ENCODE measurements around the gene CPXM1.

CPXM1 gene

DNA sequence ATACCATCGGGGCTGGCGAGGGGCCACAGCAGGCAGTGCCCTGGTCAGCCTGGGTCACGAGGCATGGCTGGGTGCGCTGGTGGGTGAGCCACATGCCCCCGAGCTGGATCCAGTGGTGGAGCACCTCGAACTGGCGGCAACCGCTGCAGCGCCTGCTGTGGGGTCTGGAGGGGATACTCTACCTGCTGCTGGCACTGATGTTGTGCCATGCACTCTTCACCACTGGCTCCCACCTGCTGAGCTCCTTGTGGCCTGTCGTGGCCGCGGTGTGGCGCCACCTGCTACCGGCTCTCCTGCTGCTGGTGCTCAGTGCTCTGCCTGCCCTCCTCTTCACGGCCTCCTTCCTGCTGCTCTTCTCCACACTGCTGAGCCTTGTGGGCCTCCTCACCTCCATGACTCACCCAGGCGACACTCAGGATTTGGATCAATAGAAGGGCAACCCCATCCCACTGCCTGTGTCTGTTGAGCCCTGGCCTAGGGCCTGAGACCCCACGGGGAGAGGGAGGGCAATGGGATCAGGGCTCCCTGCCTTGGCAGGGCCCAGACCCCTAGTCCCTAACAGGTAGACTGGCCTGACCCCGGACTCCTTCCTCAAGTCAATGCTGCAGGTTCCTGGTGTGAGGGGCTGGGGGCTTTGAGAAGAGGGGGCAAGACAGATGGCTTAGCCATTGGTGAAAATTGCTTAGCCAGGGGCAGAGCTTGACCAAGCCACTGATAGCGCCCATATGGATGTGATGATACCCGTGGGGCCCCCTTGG lies 16.3 kb upstream of the CPXM1 start:
- TF ChIP-seq PPARA (CRISPR knock-in tag; IDR thresholded peaks at IDR 0.05; ENCODE audit: borderline replicate concordance) (no peak), BACH2 (CRISPR knock-in tag; IDR thresholded peaks at IDR 0.05; ENCODE audit: borderline replicate concordance) (no peak), TOX (CRISPR knock-in tag; IDR thresholded peaks at IDR 0.05; ENCODE audit: borderline replicate concordance) (no peak), ZNF8 (CRISPR knock-in tag; IDR thresholded peaks at IDR 0.05) (no peak), SNAI2 (CRISPR knock-in tag; IDR thresholded peaks at IDR 0.05) (no peak)
- TF ChIP-seq, protein P1, sequence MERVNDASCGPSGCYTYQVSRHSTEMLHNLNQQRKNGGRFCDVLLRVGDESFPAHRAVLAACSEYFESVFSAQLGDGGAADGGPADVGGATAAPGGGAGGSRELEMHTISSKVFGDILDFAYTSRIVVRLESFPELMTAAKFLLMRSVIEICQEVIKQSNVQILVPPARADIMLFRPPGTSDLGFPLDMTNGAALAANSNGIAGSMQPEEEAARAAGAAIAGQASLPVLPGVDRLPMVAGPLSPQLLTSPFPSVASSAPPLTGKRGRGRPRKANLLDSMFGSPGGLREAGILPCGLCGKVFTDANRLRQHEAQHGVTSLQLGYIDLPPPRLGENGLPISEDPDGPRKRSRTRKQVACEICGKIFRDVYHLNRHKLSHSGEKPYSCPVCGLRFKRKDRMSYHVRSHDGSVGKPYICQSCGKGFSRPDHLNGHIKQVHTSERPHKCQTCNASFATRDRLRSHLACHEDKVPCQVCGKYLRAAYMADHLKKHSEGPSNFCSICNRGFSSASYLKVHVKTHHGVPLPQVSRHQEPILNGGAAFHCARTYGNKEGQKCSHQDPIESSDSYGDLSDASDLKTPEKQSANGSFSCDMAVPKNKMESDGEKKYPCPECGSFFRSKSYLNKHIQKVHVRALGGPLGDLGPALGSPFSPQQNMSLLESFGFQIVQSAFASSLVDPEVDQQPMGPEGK (CRISPR knock-in tag; IDR thresholded peaks at IDR 0.05; ENCODE audit: borderline replicate concordance), result no peak
- ATAC-seq, result no peak

DNA sequence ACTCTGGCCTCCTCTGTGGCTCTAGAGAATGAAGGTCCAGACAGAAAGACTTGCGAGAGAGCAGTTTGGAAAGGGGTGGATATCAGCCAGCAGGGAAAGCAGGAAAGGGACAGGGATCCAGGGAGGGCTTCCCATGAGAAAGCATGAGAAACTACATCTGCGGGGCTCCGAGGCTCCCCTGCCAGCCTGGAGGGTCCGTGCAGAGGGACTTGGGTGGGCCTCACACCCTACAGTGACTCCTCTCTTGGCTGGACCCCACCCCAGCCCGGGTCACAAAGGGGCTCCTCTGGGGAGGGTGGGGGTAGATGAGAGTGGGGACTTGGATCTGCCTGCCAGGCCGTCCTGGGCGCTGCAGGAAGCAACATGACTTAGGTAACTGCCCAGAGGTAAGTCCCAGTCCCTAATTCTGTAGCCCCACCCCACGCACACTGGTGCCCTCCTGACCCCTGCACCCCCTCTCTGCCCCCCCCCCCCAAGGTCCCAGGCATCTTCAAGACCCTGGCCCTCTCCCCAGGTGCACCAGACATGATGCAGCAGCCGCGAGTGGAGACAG lies 15.7 kb upstream of the CPXM1 start, which contains the start of gene TMEM239:
Gene TMEM239 (plus strand): TSS at position 335 of the 553 bp plus-strand sequence. CDS start 191 bp downstream, at position 526.
- no peak for TF ChIP-seq TCF4 (CRISPR knock-in tag; IDR thresholded peaks at IDR 0.05; ENCODE audit: borderline replicate concordance)
- no peak for TF ChIP-seq CSDC2 (CRISPR knock-in tag; IDR thresholded peaks at IDR 0.05)
- TF ChIP-seq RARB (CRISPR knock-in tag; IDR thresholded peaks at IDR 0.05), result no peak
- no peak for TF ChIP-seq BACH2 (CRISPR knock-in tag; IDR thresholded peaks at IDR 0.05; ENCODE audit: borderline replicate concordance)
- TF ChIP-seq, protein P2, sequence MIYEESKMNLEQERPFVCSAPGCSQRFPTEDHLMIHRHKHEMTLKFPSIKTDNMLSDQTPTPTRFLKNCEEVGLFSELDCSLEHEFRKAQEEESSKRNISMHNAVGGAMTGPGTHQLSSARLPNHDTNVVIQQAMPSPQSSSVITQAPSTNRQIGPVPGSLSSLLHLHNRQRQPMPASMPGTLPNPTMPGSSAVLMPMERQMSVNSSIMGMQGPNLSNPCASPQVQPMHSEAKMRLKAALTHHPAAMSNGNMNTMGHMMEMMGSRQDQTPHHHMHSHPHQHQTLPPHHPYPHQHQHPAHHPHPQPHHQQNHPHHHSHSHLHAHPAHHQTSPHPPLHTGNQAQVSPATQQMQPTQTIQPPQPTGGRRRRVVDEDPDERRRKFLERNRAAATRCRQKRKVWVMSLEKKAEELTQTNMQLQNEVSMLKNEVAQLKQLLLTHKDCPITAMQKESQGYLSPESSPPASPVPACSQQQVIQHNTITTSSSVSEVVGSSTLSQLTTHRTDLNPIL (CRISPR knock-in tag; IDR thresholded peaks at IDR 0.05; ENCODE audit: low read depth), result no peak
- TF ChIP-seq ZNF8 (CRISPR knock-in tag; IDR thresholded peaks at IDR 0.05), result no peak
- TF ChIP-seq ARNTL (CRISPR knock-in tag; IDR thresholded peaks at IDR 0.05; ENCODE audit: borderline replicate concordance, low read depth), result no peak
- TF ChIP-seq, protein P3, sequence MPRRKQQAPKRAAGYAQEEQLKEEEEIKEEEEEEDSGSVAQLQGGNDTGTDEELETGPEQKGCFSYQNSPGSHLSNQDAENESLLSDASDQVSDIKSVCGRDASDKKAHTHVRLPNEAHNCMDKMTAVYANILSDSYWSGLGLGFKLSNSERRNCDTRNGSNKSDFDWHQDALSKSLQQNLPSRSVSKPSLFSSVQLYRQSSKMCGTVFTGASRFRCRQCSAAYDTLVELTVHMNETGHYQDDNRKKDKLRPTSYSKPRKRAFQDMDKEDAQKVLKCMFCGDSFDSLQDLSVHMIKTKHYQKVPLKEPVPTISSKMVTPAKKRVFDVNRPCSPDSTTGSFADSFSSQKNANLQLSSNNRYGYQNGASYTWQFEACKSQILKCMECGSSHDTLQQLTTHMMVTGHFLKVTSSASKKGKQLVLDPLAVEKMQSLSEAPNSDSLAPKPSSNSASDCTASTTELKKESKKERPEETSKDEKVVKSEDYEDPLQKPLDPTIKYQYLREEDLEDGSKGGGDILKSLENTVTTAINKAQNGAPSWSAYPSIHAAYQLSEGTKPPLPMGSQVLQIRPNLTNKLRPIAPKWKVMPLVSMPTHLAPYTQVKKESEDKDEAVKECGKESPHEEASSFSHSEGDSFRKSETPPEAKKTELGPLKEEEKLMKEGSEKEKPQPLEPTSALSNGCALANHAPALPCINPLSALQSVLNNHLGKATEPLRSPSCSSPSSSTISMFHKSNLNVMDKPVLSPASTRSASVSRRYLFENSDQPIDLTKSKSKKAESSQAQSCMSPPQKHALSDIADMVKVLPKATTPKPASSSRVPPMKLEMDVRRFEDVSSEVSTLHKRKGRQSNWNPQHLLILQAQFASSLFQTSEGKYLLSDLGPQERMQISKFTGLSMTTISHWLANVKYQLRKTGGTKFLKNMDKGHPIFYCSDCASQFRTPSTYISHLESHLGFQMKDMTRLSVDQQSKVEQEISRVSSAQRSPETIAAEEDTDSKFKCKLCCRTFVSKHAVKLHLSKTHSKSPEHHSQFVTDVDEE (CRISPR knock-in tag; IDR thresholded peaks at IDR 0.05), result no peak
- no peak for TF ChIP-seq OSR1 (CRISPR knock-in tag; IDR thresholded peaks at IDR 0.05)
- TF ChIP-seq ZFP30 (CRISPR knock-in tag; IDR thresholded peaks at IDR 0.05), result no peak
- TF ChIP-seq, protein P4, sequence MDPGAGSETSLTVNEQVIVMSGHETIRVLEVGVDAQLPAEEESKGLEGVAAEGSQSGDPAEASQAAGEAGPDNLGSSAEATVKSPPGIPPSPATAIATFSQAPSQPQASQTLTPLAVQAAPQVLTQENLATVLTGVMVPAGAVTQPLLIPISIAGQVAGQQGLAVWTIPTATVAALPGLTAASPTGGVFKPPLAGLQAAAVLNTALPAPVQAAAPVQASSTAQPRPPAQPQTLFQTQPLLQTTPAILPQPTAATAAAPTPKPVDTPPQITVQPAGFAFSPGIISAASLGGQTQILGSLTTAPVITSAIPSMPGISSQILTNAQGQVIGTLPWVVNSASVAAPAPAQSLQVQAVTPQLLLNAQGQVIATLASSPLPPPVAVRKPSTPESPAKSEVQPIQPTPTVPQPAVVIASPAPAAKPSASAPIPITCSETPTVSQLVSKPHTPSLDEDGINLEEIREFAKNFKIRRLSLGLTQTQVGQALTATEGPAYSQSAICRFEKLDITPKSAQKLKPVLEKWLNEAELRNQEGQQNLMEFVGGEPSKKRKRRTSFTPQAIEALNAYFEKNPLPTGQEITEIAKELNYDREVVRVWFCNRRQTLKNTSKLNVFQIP (CRISPR knock-in tag; IDR thresholded peaks at IDR 0.05; ENCODE audit: borderline replicate concordance, low read depth), result no peak
- TF ChIP-seq PPARA (CRISPR knock-in tag; IDR thresholded peaks at IDR 0.05; ENCODE audit: borderline replicate concordance), result no peak
- no peak for TF ChIP-seq TOX (CRISPR knock-in tag; IDR thresholded peaks at IDR 0.05; ENCODE audit: borderline replicate concordance)
- TF ChIP-seq, protein P5, sequence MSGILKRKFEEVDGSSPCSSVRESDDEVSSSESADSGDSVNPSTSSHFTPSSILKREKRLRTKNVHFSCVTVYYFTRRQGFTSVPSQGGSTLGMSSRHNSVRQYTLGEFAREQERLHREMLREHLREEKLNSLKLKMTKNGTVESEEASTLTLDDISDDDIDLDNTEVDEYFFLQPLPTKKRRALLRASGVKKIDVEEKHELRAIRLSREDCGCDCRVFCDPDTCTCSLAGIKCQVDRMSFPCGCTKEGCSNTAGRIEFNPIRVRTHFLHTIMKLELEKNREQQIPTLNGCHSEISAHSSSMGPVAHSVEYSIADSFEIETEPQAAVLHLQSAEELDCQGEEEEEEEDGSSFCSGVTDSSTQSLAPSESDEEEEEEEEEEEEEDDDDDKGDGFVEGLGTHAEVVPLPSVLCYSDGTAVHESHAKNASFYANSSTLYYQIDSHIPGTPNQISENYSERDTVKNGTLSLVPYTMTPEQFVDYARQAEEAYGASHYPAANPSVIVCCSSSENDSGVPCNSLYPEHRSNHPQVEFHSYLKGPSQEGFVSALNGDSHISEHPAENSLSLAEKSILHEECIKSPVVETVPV (CRISPR knock-in tag; IDR thresholded peaks at IDR 0.05), result no peak
- TF ChIP-seq ZNF70 (CRISPR knock-in tag; IDR thresholded peaks at IDR 0.05), result no peak
- TF ChIP-seq GLIS3 (CRISPR knock-in tag; IDR thresholded peaks at IDR 0.05), result no peak
- TF ChIP-seq SNAI2 (CRISPR knock-in tag; IDR thresholded peaks at IDR 0.05), result no peak
- no peak for TF ChIP-seq ESRRG (CRISPR knock-in tag; IDR thresholded peaks at IDR 0.05)
- no peak for TF ChIP-seq ISL1 (CRISPR knock-in tag; IDR thresholded peaks at IDR 0.05)
- ATAC-seq, result no peak

Measured in SK-N-SH treated with all-trans-retinoic acid at 6 μM for 48 hours (cell line).